Measurements from ENCODE around the gene C11orf52. TPM values are rescaled to one million over a fixed set of nuclear protein-coding genes. Genes with fewer than 3 reads are reported as not detected.

C11orf52 gene
- total and polyA plus RNA-seq, 2 of the 13 experiments (the other 11 are each of a cell fraction or from before 2014, with no cell fraction given) = 7.4 to 11.0 TPM

DNA sequence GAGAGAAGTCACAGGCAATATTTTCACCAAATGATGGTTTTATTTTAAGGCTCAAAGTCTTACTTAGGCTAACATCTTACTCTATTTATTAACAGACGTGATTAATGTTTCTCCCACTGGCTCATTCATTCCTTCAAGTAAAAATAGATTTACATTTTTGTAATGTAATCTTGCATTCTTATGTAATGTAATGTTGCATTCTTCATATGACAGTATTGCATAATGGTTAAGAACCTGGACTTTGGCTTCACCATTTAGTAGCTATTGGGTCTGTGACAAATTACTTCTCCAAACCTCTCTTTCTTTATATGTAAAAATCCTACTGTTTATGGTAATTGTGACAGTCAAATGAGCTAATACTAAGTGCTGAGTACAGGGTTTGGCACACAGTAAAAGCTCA lies 15.2 kb downstream of the C11orf52 start (continued):
- no peak for TF ChIP-seq ESRRA (CRISPR knock-in tag; IDR thresholded peaks at IDR 0.05; ENCODE audit: low read depth)
- no peak for TF ChIP-seq POGZ (CRISPR knock-in tag; IDR thresholded peaks at IDR 0.05)
- no peak for TF ChIP-seq ZSCAN21 (CRISPR knock-in tag; IDR thresholded peaks at IDR 0.05; ENCODE audit: borderline replicate concordance)
- TF ChIP-seq, protein P1, sequence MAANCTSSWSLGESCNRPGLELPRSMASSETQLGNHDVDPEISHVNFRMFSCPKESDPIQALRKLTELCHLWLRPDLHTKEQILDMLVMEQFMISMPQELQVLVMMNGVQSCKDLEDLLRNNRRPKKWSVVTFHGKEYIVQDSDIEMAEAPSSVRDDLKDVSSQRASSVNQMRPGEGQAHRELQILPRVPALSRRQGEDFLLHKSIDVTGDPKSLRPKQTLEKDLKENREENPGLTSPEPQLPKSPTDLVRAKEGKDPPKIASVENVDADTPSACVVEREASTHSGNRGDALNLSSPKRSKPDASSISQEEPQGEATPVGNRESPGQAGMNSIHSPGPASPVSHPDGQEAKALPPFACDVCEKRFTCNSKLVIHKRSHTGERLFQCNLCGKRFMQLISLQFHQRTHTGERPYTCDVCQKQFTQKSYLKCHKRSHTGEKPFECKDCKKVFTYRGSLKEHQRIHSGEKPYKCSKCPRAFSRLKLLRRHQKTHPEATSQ (CRISPR knock-in tag; IDR thresholded peaks at IDR 0.05; ENCODE audit: borderline replicate concordance) = no peak
- TF ChIP-seq, protein P2, sequence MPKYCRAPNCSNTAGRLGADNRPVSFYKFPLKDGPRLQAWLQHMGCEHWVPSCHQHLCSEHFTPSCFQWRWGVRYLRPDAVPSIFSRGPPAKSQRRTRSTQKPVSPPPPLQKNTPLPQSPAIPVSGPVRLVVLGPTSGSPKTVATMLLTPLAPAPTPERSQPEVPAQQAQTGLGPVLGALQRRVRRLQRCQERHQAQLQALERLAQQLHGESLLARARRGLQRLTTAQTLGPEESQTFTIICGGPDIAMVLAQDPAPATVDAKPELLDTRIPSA (CRISPR knock-in tag; IDR thresholded peaks at IDR 0.05; ENCODE audit: borderline replicate concordance) = no peak
- no peak for TF ChIP-seq NKX3-1 (CRISPR knock-in tag; IDR thresholded peaks at IDR 0.05)
- 0 out of 2 replicates have a peak, but pooled peaks have one; percentile 49 for TF ChIP-seq RXRB (CRISPR knock-in tag; IDR thresholded peaks at IDR 0.05; ENCODE audit: borderline replicate concordance)
- TF ChIP-seq ZNF557 (CRISPR knock-in tag; IDR thresholded peaks at IDR 0.05) = no peak
- 0 out of 2 replicates have a peak, but pooled peaks have one; percentile 21 for TF ChIP-seq RARA (CRISPR knock-in tag; IDR thresholded peaks at IDR 0.05)
- TF ChIP-seq ZNF883 (CRISPR knock-in tag; IDR thresholded peaks at IDR 0.05; ENCODE audit: not compliant biosample characterization) = no peak
- no peak for TF ChIP-seq ZNF777 (CRISPR knock-in tag; IDR thresholded peaks at IDR 0.05)
- TF ChIP-seq NFRKB (IDR thresholded peaks at IDR 0.05) = no peak
- TF ChIP-seq ATF7 (IDR thresholded peaks at IDR 0.05) = peak; percentile 23; the same call in 1 of the 2 replicates
- TF ChIP-seq ATF7 (CRISPR knock-in tag; IDR thresholded peaks at IDR 0.05) = no peak
- TF ChIP-seq ZNF7 (CRISPR knock-in tag; IDR thresholded peaks at IDR 0.05) = no peak
- TF ChIP-seq, protein P3, sequence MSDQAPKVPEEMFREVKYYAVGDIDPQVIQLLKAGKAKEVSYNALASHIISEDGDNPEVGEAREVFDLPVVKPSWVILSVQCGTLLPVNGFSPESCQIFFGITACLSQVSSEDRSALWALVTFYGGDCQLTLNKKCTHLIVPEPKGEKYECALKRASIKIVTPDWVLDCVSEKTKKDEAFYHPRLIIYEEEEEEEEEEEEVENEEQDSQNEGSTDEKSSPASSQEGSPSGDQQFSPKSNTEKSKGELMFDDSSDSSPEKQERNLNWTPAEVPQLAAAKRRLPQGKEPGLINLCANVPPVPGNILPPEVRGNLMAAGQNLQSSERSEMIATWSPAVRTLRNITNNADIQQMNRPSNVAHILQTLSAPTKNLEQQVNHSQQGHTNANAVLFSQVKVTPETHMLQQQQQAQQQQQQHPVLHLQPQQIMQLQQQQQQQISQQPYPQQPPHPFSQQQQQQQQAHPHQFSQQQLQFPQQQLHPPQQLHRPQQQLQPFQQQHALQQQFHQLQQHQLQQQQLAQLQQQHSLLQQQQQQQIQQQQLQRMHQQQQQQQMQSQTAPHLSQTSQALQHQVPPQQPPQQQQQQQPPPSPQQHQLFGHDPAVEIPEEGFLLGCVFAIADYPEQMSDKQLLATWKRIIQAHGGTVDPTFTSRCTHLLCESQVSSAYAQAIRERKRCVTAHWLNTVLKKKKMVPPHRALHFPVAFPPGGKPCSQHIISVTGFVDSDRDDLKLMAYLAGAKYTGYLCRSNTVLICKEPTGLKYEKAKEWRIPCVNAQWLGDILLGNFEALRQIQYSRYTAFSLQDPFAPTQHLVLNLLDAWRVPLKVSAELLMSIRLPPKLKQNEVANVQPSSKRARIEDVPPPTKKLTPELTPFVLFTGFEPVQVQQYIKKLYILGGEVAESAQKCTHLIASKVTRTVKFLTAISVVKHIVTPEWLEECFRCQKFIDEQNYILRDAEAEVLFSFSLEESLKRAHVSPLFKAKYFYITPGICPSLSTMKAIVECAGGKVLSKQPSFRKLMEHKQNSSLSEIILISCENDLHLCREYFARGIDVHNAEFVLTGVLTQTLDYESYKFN (CRISPR knock-in tag; conservative IDR thresholded peaks at IDR 0.05) = no peak
- TF ChIP-seq GATAD2A (CRISPR knock-in tag; IDR thresholded peaks at IDR 0.05) = peak; percentile 58
- TF ChIP-seq, protein P4, sequence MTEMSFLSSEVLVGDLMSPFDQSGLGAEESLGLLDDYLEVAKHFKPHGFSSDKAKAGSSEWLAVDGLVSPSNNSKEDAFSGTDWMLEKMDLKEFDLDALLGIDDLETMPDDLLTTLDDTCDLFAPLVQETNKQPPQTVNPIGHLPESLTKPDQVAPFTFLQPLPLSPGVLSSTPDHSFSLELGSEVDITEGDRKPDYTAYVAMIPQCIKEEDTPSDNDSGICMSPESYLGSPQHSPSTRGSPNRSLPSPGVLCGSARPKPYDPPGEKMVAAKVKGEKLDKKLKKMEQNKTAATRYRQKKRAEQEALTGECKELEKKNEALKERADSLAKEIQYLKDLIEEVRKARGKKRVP (CRISPR knock-in tag; IDR thresholded peaks at IDR 0.05) = peak in 1 of 2 experiments; percentile 31; a peak in 1 of 4 replicates
- no peak for TF ChIP-seq ZNF251 (CRISPR knock-in tag; IDR thresholded peaks at IDR 0.05)
- no peak for TF ChIP-seq ZNF781 (CRISPR knock-in tag; IDR thresholded peaks at IDR 0.05; ENCODE audit: borderline replicate concordance, not compliant biosample characterization)
- peak; percentile 25 for TF ChIP-seq ASH2L (IDR thresholded peaks at IDR 0.05; ENCODE audit: insufficient read length, low read depth, low read length)
- no peak for TF ChIP-seq ZNF772 (CRISPR knock-in tag; IDR thresholded peaks at IDR 0.05)
- no peak for TF ChIP-seq RNF2 (conservative IDR thresholded peaks at IDR 0.05; ENCODE audit: low read depth)
- no peak for TF ChIP-seq ZNF674 (CRISPR knock-in tag; IDR thresholded peaks at IDR 0.05; ENCODE audit: low read depth)
